Daoy (cell line): Measurements from ENCODE around the gene MFSD2B. TPM values are rescaled to one million over a fixed set of nuclear protein-coding genes. Genes with fewer than 3 reads are reported as not detected.

Source experiments
- DNase-seq: peaks from one replicate; pipeline ENCODE4 v3.0.0-alpha.2; 2015; ENCODE audit warnings: low read depth
- total RNA-seq: library from RNA; depleted of rRNA; stranded (reverse); fragments of >200 nt; shearing (Covaris generic); gene quantifications from 2 replicates; pipeline ENCODE4 v1.2.3, GENCODE V29; 2014; rRNA removed

The MFSD2B gene
- total RNA-seq, 1 experiment from 2014 or later = 0.06 TPM

- peak; percentile 32 for DNase-seq
Measured at GRCh38 chr2:24050041-24050979, 40.4 kb downstream of the MFSD2B start.

- DNase-seq = no peak
Measured at GRCh38 chr2:24051833-24052232, 41.9 kb downstream of the MFSD2B start.

GRCh38 chr2:24052951-24053350, 43.1 kb downstream of the MFSD2B start:
- no peak for DNase-seq

- no peak for DNase-seq
Measured at GRCh38 chr2:24054366-24055010, 44.6 kb downstream of the MFSD2B start.

- DNase-seq = no peak
Measured at GRCh38 chr2:24055750-24056149, 45.9 kb downstream of the MFSD2B start.

GRCh38 chr2:24058564-24059271, 48.8 kb downstream of the MFSD2B start:
- DNase-seq = no peak

- DNase-seq = no peak
Measured at GRCh38 chr2:24065341-24065740, 55.5 kb downstream of the MFSD2B start.

GRCh38 chr2:24072259-24072658, 62.4 kb downstream of the MFSD2B start:
- no peak for DNase-seq

GRCh38 chr2:24073816-24074215, 63.9 kb downstream of the MFSD2B start:
- DNase-seq = no peak

- no peak for DNase-seq
Measured at GRCh38 chr2:24075259-24075658, 65.4 kb downstream of the MFSD2B start.

Other genes starting within 250 kb of the MFSD2B start
- gene ATAD2B, start 83.0 kb upstream of the MFSD2B start, total RNA-seq = 7.9 and 9.7 TPM in 2 replicates
- gene UBXN2A, start 69.6 kb upstream of the MFSD2B start, total RNA-seq = 13.5 and 16.2 TPM in 2 replicates
- 14.6 and 18.0 TPM in 2 replicates for gene WDCP, start 37.3 kb downstream of the MFSD2B start, total RNA-seq
- 0.98 and 8.5 TPM in 2 replicates for gene FKBP1B, start 39.7 kb downstream of the MFSD2B start, total RNA-seq
- gene SF3B6, start 66.2 kb downstream of the MFSD2B start, total RNA-seq = 314 and 397 TPM in 2 replicates
- 17.6 and 21.4 TPM in 2 replicates for gene TP53I3, start 74.7 kb downstream of the MFSD2B start, total RNA-seq
- 0.74 and 4.7 TPM in 2 replicates for gene PFN4, start 113.2 kb downstream of the MFSD2B start, total RNA-seq
- 3.7 and 7.0 TPM in 2 replicates for gene FAM228B, start 113.4 kb downstream of the MFSD2B start, total RNA-seq
- not detected in 2 replicates for gene FAM228A, start 165.0 kb downstream of the MFSD2B start, total RNA-seq